Measurements from ENCODE around the gene C22orf39.

GRCh38 chr22:19410941-19411689, 36.4 kb downstream of the C22orf39 start:
- TF ChIP-seq CTCF (conservative IDR thresholded peaks at IDR 0.05; ENCODE audit: low read depth, low read length): no peak
- no peak for TF ChIP-seq EZH2 (IDR thresholded peaks at IDR 0.05; ENCODE audit: borderline replicate concordance, low read depth, low read length, poor library complexity, severe bottlenecking)

Measured in A673 (cell line).